OCI-LY3 (cell line): ENCODE results near the gene JAKMIP2.

ENCODE experiments used
- H2AFZ ChIP-seq: fragments of 200-600, 300-600 bp; shearing (Covaris generic); 2 replicates; pipeline ENCODE4 v1.6.0; 2014; ENCODE audit warnings: antibody characterized with exemption, low read depth, low read length
- H3K27ac ChIP-seq: fragments of 200-600, 300-600 bp; sonication (generic); 2 replicates; pipeline ENCODE4 v1.5.1; 2014; ENCODE audit warnings: mild to moderate bottlenecking, low read length, moderate library complexity, mixed read lengths
- H3K27me3 ChIP-seq: fragments of 200-600, 300-600 bp; sonication (generic); 2 replicates; pipeline ENCODE4 v1.6.1; 2014; ENCODE audit warnings: low read depth, low read length, mixed read lengths
- H3K36me3 ChIP-seq: fragments of 200-600, 300-600 bp; sonication (generic); replicated peaks from 2 replicates; pipeline ENCODE3; 2014; ENCODE audit warnings: low read depth, low read length, mixed read lengths
- H3K4me1 ChIP-seq: fragments of 300-600, 200-600 bp; sonication (generic); 2 replicates; pipeline ENCODE4 v1.6.1; 2014; ENCODE audit warnings: low read length, mixed read lengths
- H3K4me2 ChIP-seq: fragments of 200-600, 300-600 bp; sonication (generic); 2 replicates; pipeline ENCODE4 v1.6.1; 2014; ENCODE audit warnings: low read length, mixed read lengths
- H3K4me3 ChIP-seq: fragments of 300-600, 200-600 bp; sonication (generic); 2 replicates; pipeline ENCODE4 v1.5.1; 2014; ENCODE audit warnings: antibody characterized with exemption, mild to moderate bottlenecking, low read length, moderate library complexity
- H3K79me2 ChIP-seq: fragments of 300-600, 200-600 bp; shearing (Covaris generic); 2 replicates; pipeline ENCODE4 v1.6.1; 2014; ENCODE audit warnings: mild to moderate bottlenecking, low read length, mixed read lengths
- H3K9ac ChIP-seq: fragments of 300-600, 200-600 bp; shearing (Covaris generic); 2 replicates; pipeline ENCODE4 v1.6.0; 2014; ENCODE audit warnings: mild to moderate bottlenecking, low read length, moderate library complexity
- H3K9me3 ChIP-seq: fragments of 200-600, 300-600 bp; shearing (Covaris generic); 2 replicates; pipeline ENCODE4 v1.6.1; 2014; ENCODE audit warnings: low read length, mixed read lengths; ENCODE audit not compliant: insufficient read depth
- H4K20me1 ChIP-seq: fragments of 200-600, 300-600 bp; sonication (generic); 2 replicates; pipeline ENCODE4 v1.6.1; 2016; ENCODE audit warnings: low read length, mixed read lengths; ENCODE audit not compliant: insufficient read depth
- CTCF ChIP-seq: fragments of 200-600, 300-600 bp; sonication (generic); IDR thresholded peaks from 2 replicates; pipeline ENCODE4 v1.5.1; 2014; ENCODE audit warnings: antibody characterized with exemption, low read length, low read depth
- EZH2phosphoT487 ChIP-seq: fragments of 200-600 bp; shearing (Covaris generic); IDR thresholded peaks from 2 replicates; pipeline ENCODE4 v1.6.1; 2018; ENCODE audit warnings: antibody characterized with exemption, mixed run types, low read depth

JAKMIP2 gene

DNA sequence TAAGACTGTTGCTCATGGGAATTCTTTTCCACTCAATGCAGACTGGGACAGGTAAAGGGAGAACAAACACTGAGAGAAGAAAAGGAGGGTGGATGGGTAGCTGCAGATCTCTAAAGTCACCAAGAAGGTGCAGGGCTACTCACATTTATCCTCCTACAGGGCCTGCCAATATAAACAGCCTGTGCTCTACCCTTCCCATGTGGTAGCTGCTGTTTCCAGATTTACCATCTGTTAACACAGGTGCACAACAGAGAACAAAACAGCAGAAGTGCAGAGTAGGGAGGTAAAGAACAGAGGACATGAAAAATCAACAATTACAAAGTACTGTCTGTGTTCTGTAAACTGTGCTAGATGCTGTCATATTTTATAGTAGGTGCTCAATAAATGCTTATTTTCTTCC is 26.0 kb downstream of the JAKMIP2 start:
- H3K4me1 ChIP-seq = no peaks in the 10 kb centered on the region
- H3K4me2 ChIP-seq = no peak overlapping the region
- H3K79me2 ChIP-seq = no peaks in the 10 kb centered on the region
- H3K36me3 ChIP-seq = no peaks in the 10 kb centered on the region
- no peaks in the 10 kb centered on the region for H3K27me3 ChIP-seq
- H3K27ac ChIP-seq = no peak overlapping the region
- no peaks in the 10 kb centered on the region for H3K9me3 ChIP-seq
- H2AFZ ChIP-seq = no peak overlapping the region
- H3K4me3 ChIP-seq = no peak overlapping the region
- H4K20me1 ChIP-seq = no peaks in the 10 kb centered on the region
- no peak for TF ChIP-seq EZH2phosphoT487
- no peak for TF ChIP-seq CTCF
- no peak overlapping the region for H3K9ac ChIP-seq

DNA sequence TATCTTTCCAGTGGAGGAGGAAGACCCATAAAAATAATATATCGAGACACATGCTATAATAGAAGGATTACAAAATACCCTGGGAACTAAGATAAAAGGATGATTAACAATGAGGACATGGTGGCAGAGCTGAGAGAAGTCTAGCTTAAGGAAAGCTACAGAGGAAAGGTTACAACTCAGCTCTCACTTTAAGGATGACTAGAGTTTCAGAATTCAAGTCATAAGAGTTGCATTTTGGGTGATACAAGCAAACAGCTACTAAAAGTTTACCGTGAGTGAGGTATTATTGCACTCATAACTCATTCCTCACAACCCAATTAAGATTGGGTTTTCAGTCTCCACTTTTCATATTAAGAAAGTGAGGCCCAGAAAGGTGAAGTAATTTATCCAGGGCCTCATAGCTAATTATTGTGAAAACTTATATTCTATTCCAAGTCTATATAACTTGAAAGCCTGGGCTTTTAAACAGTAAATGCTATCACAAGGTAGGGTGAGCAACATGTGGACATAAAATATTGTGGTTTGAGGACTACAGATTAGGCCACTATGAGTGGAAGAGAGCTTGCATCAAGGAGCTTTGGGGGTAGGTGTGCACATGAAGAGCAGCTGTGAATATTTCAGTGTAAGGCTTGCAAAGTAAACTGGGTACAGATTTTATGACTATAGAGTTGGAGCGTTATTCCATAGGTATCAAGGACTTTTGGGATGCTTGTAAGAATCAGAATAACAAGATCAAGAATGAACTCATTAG is 28.0 kb downstream of the JAKMIP2 start:
- no peak overlapping the region for H3K9ac ChIP-seq
- TF ChIP-seq CTCF (no peak), EZH2phosphoT487 (no peak)
- H3K36me3 ChIP-seq = no peaks in the 10 kb centered on the region
- H3K27me3 ChIP-seq = no peaks in the 10 kb centered on the region
- no peaks in the 10 kb centered on the region for H3K4me1 ChIP-seq
- no peak overlapping the region for H2AFZ ChIP-seq
- H4K20me1 ChIP-seq = no peaks in the 10 kb centered on the region
- H3K79me2 ChIP-seq = no peaks in the 10 kb centered on the region
- H3K4me3 ChIP-seq = no peak overlapping the region
- no peak overlapping the region for H3K27ac ChIP-seq
- no peak overlapping the region for H3K4me2 ChIP-seq
- no peaks in the 10 kb centered on the region for H3K9me3 ChIP-seq

DNA sequence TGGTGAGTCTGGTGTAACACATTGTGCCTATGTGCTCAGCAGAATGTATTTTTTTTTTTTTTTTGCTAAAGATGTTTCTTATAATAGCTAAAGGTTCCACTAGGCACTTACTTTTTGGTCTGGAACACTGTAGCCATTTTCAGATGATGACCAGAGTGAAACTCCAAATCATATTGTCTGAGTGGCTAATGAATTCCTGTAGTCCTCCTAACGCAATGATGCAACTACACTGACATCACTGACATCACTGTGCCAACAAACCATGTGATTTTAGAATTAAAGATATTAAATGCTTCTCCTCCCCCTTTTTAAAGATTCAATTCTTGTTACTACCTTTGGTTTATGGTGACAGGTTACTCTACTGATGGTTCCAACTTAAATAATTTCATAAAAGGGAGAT is 28.8 kb downstream of the JAKMIP2 start:
- no peak overlapping the region for H3K27ac ChIP-seq
- no peaks in the 10 kb centered on the region for H4K20me1 ChIP-seq
- H3K4me2 ChIP-seq = no peak overlapping the region

More for the DNA sequence above, 28.8 kb downstream of the JAKMIP2 start:
- no peaks in the 10 kb centered on the region for H3K36me3 ChIP-seq
- no peaks in the 10 kb centered on the region for H3K4me1 ChIP-seq
- H3K27me3 ChIP-seq = no peaks in the 10 kb centered on the region
- H3K4me3 ChIP-seq = no peak overlapping the region
- no peaks in the 10 kb centered on the region for H3K9me3 ChIP-seq
- TF ChIP-seq CTCF = no peak
- TF ChIP-seq EZH2phosphoT487 = no peak
- no peaks in the 10 kb centered on the region for H3K79me2 ChIP-seq
- no peak overlapping the region for H3K9ac ChIP-seq
- H2AFZ ChIP-seq = no peak overlapping the region
